IPS-NIHi7 (cell line): ENCODE measurements around the gene ELFN1.

Experiments
- DNase-seq: peaks from one replicate; pipeline ENCODE4 v3.0.0; 2012; ENCODE audit warnings: mixed read lengths; ENCODE audit errors: extremely low spot score

Gene ELFN1

DNA sequence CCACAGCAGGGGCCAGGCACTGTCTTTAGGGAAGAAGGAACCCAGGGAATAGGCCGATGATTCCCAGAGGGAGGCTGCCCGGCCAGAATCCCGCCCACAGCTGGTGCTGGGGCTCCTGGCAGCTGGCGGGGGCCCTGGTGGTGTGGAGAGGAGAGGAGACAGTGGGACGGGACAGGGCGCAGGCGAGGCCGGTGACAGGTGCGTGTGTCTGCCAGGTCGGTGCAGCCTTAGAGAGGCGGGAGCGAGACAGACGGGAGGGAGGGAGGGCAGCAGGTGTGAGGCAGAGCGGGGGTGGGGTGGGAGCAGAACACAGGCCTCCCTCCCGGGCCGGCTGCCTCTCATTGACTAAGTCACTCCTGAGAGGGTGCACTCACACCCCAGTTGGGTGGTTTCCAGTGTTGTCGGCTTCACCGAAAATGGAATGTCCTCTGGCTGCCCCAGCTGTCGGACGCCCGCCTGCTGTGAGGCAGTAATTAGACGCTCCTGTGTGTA lies 55.2 kb downstream of the ELFN1 start:
- DNase-seq: peak; percentile 54

- no peak for DNase-seq
These were observed 55.9 kb downstream of the ELFN1 start for GRCh38 chr7:1725766-1726630.

DNA sequence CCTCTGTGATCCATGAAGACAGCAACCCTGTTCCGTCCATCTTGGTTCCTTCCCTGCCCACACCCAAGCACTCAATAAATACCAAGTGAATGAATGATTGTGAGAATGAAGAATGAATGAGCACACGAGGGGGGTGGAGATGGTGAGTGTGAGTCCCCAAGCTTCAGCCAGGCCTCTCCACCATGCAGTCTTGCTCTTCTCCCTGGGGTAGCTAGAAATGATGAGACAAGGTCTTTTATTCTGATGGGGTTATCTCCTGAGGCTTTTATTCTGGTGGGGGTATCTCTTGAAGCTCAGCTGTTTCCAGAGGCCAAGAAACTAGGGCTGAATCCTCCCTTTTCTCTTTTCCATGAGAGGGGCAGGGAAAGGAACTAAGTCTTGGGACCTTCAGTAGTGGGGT lies 57.0 kb downstream of the ELFN1 start:
- no peak for DNase-seq

GRCh38 chr7:1727812-1728570 lies 57.9 kb downstream of the ELFN1 start:
- no peak for DNase-seq

GRCh38 chr7:1729183-1729582 lies 59.1 kb downstream of the ELFN1 start:
- no peak for DNase-seq

- DNase-seq: no peak
These were observed 59.7 kb downstream of the ELFN1 start for GRCh38 chr7:1729773-1730172.

DNA sequence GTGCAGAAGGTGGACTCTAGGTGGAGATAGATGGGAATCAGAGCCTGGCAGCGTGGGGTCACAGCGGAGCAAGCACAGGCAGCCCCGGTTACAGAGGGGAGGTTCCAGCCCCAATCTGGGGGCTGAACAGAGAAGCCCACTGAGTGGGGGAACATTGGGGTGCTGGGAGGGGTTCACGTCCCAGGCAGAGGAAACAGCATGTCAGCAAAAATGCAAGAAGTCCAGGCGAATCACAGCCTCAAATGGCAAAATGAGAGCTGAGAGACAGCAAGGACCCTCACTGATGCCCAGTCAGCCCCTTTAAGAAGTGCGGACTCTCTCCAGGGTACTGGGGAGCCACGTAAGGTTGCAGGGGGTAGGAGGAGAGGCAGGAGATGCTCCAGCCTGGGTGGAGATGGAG lies 62.0 kb downstream of the ELFN1 start:
- no peak for DNase-seq

DNA sequence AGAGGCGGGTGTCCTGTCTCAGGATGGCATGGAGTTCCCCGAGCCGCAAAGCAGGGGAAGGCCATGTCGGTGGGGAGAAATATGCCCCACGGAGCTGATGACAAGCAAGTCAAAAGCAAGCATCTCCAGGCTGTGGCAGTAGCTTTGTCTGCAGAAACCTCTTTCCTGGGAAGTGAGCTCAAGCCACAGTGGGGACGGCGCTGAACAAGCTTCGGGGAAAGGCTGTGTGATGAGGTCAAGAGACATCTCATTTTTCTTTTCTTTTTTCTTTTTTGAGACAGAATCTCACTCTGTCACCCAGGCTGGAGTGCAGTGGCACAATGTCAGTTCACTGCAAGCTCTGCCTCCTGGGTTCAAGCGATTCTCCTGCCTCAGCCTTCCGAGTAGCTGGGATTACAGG lies 62.6 kb downstream of the ELFN1 start:
- DNase-seq: no peak

- DNase-seq: no peak
These were observed 63.3 kb downstream of the ELFN1 start for GRCh38 chr7:1733206-1733907.

DNA sequence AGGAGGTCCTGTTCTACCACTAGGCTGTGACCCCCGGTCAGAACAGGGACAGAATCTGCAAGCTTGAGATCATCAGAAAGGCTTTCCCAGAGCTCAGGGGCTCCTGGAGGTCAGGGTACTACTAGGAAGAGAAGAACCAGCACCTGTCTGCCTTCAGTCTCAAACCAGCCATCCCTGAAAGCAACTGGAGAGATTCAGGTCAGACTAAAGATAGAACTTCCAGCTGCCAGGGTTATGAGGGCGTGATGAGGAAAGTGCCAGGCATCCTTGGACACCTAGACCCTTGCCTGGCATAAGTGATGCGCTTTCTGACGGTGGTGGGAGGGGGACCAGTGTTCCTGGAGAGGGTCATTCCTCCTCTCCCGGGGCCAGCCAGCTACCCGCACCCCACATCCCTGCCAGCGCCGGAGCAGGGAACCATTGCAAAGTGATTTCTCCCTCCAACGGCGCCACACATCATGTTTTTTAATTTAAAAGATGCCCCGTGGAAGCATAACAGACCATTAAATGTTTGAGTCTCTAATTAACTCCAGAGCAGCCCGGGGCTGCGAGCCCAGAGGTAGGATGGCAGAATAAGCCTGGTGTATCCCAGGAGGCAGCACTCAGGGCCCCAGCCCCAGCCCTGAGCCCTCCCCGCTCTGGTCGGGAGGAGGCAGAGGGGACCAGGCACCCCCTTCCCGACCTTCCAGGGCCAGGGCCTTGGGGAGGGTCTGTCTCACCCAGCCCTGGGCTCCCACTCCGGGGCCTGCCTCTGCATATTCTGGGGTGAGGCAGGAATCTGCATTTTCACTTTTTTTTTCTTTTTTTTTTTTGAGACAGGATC lies 64.0 kb downstream of the ELFN1 start:
- no peak for DNase-seq

- no peak for DNase-seq
These were observed 65.2 kb downstream of the ELFN1 start for GRCh38 chr7:1735262-1735661.

DNA sequence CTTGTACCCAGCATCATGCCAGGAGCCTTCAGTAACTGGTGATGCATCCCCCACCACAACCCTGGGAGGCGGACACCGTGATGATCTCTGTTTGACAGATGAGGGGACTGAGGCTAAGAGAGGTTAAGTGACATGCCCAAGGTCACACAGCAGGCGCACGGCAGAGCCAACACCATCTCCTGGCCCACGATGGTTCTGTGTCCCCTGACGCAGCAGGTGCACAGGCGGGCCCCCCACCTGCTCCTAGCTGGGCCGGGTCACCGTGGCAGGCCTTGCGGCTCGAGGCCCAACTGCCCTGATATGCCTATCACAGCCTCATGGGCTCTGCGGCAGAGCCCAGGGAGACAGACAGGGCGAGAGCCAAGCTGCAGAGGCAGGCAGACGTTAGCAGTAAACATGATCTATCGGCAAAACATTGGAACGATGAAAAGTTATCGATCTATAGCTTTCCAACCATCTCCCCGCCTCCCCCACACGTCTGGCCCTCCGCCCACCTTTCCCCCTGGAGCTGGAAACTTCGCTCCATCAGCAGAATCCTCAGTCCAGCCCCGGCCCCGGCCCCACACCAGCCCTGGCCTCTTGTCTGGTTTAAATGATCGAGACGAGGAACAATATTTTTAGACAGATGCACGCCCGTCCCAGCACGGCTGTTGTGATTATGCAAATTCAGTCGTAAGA lies 65.9 kb downstream of the ELFN1 start:
- no peak for DNase-seq

DNA sequence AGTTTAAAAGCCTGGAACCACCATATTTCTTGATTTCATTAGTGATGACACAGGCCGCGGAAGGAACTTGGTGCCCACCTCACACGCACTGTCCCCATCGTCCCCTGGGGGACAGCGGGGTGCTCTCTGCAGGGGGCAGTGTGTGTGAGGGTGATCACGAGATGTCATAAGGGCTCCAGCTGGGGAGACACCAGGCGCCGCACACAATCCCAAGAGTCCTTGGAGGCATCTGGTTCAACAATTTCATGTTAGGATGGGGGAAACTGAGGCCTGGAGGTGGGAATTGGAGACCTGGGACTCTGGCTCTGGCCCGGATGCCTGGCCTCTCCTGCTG lies 66.4 kb downstream of the ELFN1 start:
- no peak for DNase-seq

- no peak for DNase-seq
These were observed 66.8 kb downstream of the ELFN1 start for GRCh38 chr7:1736830-1737229.

GRCh38 chr7:1737523-1737922 lies 67.4 kb downstream of the ELFN1 start:
- no peak for DNase-seq

DNA sequence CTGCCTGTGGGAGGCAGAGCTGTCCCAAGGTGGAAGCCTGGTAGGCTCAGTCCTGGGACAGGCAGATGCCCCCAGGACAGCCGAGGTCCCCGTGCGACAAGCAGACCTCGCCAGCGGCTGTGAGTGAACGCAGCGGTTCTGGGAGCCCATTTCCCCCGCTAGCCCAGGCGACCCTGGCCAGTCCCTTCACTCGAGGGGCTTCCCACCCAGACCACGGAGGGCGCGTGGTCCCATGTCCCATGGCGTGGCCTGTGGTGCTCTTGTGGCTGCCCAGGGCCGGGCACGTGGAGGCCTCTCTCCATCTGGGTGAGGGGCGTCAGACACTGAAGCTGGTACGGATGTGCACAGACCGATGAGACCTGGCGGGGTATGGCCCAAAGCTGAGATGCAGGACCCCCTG lies 67.9 kb downstream of the ELFN1 start:
- DNase-seq: no peak

- DNase-seq: no peak
These were observed 68.4 kb downstream of the ELFN1 start for GRCh38 chr7:1738511-1738910.

- no peak for DNase-seq
These were observed 68.9 kb downstream of the ELFN1 start for GRCh38 chr7:1738956-1739355.

DNA sequence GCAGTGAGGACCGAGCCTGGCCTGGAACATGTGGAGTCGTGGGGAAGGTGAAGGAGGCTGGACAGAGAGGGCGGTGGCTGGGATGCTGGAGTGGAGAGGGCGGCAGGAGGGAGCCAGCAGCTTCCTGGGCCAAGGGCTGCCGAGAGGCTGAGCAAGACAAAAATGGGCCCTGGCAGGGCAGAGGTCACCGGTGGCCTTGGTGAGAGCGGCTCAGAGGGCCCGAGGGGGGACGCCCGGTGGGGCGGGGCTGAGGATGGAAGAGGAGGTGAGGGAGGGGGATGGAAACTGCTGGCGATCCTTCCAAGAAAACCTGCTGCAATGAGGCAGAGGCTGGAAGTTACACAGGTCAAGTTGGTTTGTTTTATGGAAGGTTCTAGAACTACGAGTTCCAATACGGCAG lies 69.5 kb downstream of the ELFN1 start:
- DNase-seq: no peak

GRCh38 chr7:1740214-1740613 lies 70.1 kb downstream of the ELFN1 start:
- no peak for DNase-seq

DNA sequence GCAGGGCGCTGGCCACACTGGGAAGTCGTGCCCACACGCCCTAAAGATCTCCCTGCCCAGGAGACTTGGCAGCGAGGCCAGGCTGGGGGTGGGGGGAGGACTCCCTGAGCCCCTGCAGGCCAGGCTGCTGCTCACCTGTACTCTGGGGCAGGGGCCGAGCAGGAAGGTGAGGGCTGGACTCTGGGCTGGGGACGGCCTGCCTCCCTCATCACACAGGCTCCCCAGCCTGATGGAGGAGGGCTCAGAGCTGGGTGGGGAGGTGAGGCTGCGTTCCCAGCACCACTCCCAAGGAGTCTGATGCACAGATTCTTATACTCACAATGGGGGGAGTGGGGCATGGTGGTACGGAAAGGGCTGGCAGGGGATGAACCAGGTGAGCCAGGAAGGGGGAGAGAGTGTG lies 71.2 kb downstream of the ELFN1 start:
- no peak for DNase-seq
